HG02938 (cell line): ENCODE results near the gene FCHSD2.
"Not testable (repeated sequence)": the region's sequence is repeated elsewhere in the genome, so short reads cannot be mapped to it uniquely, and the experiment has no call there.

ENCODE experiments used
- ATAC-seq: cut with Tn5 transposase; IDR thresholded peaks from one replicate; pipeline ENCODE4 v1.9.1; 2021; ENCODE audit warnings: mild to moderate bottlenecking, moderate library complexity; ENCODE audit not compliant: unreplicated experiment

Gene FCHSD2

GRCh38 chr11:72811686-72812085 lies 330.4 kb downstream of the FCHSD2 start:
- not testable (repeated sequence) for ATAC-seq

GRCh38 chr11:72808331-72808798 lies 333.8 kb downstream of the FCHSD2 start:
- ATAC-seq = no peak

- ATAC-seq = no peak
These were observed 334.3 kb downstream of the FCHSD2 start for GRCh38 chr11:72807792-72808191.

GRCh38 chr11:72807021-72807693 lies 335.0 kb downstream of the FCHSD2 start:
- no peak for ATAC-seq

- not testable (repeated sequence) for ATAC-seq
These were observed 335.7 kb downstream of the FCHSD2 start for GRCh38 chr11:72806378-72806777.

- no peak for ATAC-seq
These were observed 336.9 kb downstream of the FCHSD2 start for GRCh38 chr11:72805216-72805615.

GRCh38 chr11:72802822-72803221 lies 339.3 kb downstream of the FCHSD2 start:
- no peak for ATAC-seq

- no peak for ATAC-seq
These were observed 342.7 kb downstream of the FCHSD2 start for GRCh38 chr11:72799441-72799840.

- no peak for ATAC-seq
These were observed 343.8 kb downstream of the FCHSD2 start for GRCh38 chr11:72798361-72798760.

GRCh38 chr11:72793425-72794367 lies 348.4 kb downstream of the FCHSD2 start, which contains the start of gene STARD10:
Gene STARD10, minus strand, starts transcription at chr11:72794047. Its CDS starts 12,866 bp downstream, at chr11:72781181.
- peak; percentile 82 for ATAC-seq

GRCh38 chr11:72793076-72793424 lies 349.1 kb downstream of the FCHSD2 start:
- no peak for ATAC-seq

- ATAC-seq = no peak
These were observed 349.6 kb downstream of the FCHSD2 start for GRCh38 chr11:72792437-72793021.

- ATAC-seq = not testable (repeated sequence)
These were observed 350.9 kb downstream of the FCHSD2 start for GRCh38 chr11:72791228-72791627.

- no peak for ATAC-seq
These were observed 352.5 kb downstream of the FCHSD2 start for GRCh38 chr11:72789493-72790131.

- no peak for ATAC-seq
These were observed 353.9 kb downstream of the FCHSD2 start for GRCh38 chr11:72788241-72788640.

GRCh38 chr11:72787216-72788104 lies 354.7 kb downstream of the FCHSD2 start:
- ATAC-seq = peak; percentile 57
